OCI-LY3 (cell line): ENCODE measurements around the gene AGBL4.

Experiments
- H2AFZ ChIP-seq: fragments of 200-600, 300-600 bp; shearing (Covaris generic); 2 replicates; pipeline ENCODE4 v1.6.0; 2014; ENCODE audit warnings: antibody characterized with exemption, low read depth, low read length
- H3K27ac ChIP-seq: fragments of 200-600, 300-600 bp; sonication (generic); 2 replicates; pipeline ENCODE4 v1.5.1; 2014; ENCODE audit warnings: mild to moderate bottlenecking, low read length, moderate library complexity, mixed read lengths
- H3K27me3 ChIP-seq: fragments of 200-600, 300-600 bp; sonication (generic); 2 replicates; pipeline ENCODE4 v1.6.1; 2014; ENCODE audit warnings: low read depth, low read length, mixed read lengths
- H3K36me3 ChIP-seq: fragments of 200-600, 300-600 bp; sonication (generic); replicated peaks from 2 replicates; pipeline ENCODE3; 2014; ENCODE audit warnings: low read depth, low read length, mixed read lengths
- H3K4me1 ChIP-seq: fragments of 300-600, 200-600 bp; sonication (generic); 2 replicates; pipeline ENCODE4 v1.6.1; 2014; ENCODE audit warnings: low read length, mixed read lengths
- H3K4me2 ChIP-seq: fragments of 200-600, 300-600 bp; sonication (generic); 2 replicates; pipeline ENCODE4 v1.6.1; 2014; ENCODE audit warnings: low read length, mixed read lengths
- H3K4me3 ChIP-seq: fragments of 300-600, 200-600 bp; sonication (generic); 2 replicates; pipeline ENCODE4 v1.5.1; 2014; ENCODE audit warnings: antibody characterized with exemption, mild to moderate bottlenecking, low read length, moderate library complexity
- H3K79me2 ChIP-seq: fragments of 300-600, 200-600 bp; shearing (Covaris generic); 2 replicates; pipeline ENCODE4 v1.6.1; 2014; ENCODE audit warnings: mild to moderate bottlenecking, low read length, mixed read lengths
- H3K9ac ChIP-seq: fragments of 300-600, 200-600 bp; shearing (Covaris generic); 2 replicates; pipeline ENCODE4 v1.6.0; 2014; ENCODE audit warnings: mild to moderate bottlenecking, low read length, moderate library complexity
- H3K9me3 ChIP-seq: fragments of 200-600, 300-600 bp; shearing (Covaris generic); 2 replicates; pipeline ENCODE4 v1.6.1; 2014; ENCODE audit warnings: low read length, mixed read lengths; ENCODE audit not compliant: insufficient read depth
- H4K20me1 ChIP-seq: fragments of 200-600, 300-600 bp; sonication (generic); 2 replicates; pipeline ENCODE4 v1.6.1; 2016; ENCODE audit warnings: low read length, mixed read lengths; ENCODE audit not compliant: insufficient read depth
- EZH2phosphoT487 ChIP-seq: fragments of 200-600 bp; shearing (Covaris generic); IDR thresholded peaks from 2 replicates; pipeline ENCODE4 v1.6.1; 2018; ENCODE audit warnings: antibody characterized with exemption, mixed run types, low read depth
- TF ChIP-seq, protein P1 (sequence below): fragments of 200-600, 300-600 bp; sonication (generic); IDR thresholded peaks from 2 replicates; pipeline ENCODE4 v1.5.1; 2014; ENCODE audit warnings: antibody characterized with exemption, low read length, low read depth

Gene AGBL4

DNA sequence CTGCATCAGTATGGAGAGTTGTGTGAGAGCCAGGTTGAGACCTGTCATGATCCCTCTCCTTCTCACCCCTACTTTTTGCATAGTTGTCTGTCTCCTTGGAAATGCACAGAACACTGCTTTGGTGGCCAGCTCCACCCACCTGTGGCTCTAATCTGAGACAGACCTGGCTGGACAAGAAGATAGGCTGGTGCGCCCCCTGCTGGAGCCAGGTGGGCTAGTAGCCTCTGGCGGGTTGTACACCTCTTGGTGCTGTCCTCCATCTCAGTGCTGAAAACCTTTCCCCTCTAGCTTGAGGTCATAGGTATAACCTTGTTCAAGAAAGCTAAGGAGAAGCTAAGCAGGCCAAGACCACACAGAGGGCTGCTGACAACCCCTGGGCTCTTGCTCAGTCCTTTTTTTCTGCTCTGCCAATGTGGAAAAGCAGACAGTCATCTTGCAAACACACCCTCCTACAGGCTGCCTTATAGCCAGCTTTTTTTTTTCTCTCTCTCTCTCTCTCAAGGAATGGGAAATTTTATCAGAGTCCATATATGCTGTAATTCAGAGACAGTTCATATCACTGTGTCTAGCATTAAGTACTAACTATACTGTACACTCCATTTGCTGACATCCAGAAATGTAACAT is 1492.9 kb downstream of the AGBL4 start:
- Histone ChIP-seq H3K79me2 (no peaks in the 10 kb centered on the region), H3K27ac (no peak overlapping the region), H3K4me2 (no peak overlapping the region), H2AFZ (no peak overlapping the region), H4K20me1 (no peaks in the 10 kb centered on the region), H3K27me3 (peaks cover 4% of the 10 kb centered on the region; the same call in 1 of the 2 replicates), H3K4me3 (no peak overlapping the region), H3K4me1 (no peaks in the 10 kb centered on the region), H3K9me3 (no peaks in the 10 kb centered on the region), H3K36me3 (no peaks in the 10 kb centered on the region), H3K9ac (no peak overlapping the region)
- TF ChIP-seq, protein P1, sequence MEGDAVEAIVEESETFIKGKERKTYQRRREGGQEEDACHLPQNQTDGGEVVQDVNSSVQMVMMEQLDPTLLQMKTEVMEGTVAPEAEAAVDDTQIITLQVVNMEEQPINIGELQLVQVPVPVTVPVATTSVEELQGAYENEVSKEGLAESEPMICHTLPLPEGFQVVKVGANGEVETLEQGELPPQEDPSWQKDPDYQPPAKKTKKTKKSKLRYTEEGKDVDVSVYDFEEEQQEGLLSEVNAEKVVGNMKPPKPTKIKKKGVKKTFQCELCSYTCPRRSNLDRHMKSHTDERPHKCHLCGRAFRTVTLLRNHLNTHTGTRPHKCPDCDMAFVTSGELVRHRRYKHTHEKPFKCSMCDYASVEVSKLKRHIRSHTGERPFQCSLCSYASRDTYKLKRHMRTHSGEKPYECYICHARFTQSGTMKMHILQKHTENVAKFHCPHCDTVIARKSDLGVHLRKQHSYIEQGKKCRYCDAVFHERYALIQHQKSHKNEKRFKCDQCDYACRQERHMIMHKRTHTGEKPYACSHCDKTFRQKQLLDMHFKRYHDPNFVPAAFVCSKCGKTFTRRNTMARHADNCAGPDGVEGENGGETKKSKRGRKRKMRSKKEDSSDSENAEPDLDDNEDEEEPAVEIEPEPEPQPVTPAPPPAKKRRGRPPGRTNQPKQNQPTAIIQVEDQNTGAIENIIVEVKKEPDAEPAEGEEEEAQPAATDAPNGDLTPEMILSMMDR, result peak; percentile 79
- no peak for TF ChIP-seq EZH2phosphoT487

DNA sequence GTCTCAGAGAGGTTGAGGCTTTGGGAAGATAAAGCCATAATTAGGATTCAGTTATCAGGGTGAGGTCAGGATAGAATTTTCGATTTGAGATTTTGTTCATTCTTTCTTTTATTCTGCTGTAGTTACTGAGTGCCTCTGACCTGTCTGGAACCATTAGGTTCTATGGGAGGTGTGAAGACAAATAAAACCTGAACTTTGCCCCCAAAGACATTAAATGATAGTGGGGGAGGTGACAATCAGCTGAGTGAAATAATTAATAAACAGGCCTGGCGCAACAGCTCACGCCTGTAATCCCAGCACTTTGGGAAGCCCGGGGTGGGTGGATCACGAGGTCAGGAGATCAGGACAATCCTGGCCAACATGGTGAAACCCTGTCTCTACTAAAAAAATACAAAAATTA is 1496.7 kb downstream of the AGBL4 start:
- Histone ChIP-seq H2AFZ (no peak overlapping the region), H3K4me1 (no peaks in the 10 kb centered on the region), H3K9ac (no peak overlapping the region), H3K79me2 (no peaks in the 10 kb centered on the region), H3K4me2 (no peak overlapping the region), H4K20me1 (no peaks in the 10 kb centered on the region), H3K27me3 (peaks cover 4% of the 10 kb centered on the region; the same call in 1 of the 2 replicates), H3K9me3 (no peaks in the 10 kb centered on the region), H3K36me3 (no peaks in the 10 kb centered on the region), H3K27ac (no peak overlapping the region), H3K4me3 (no peak overlapping the region)
- TF ChIP-seq EZH2phosphoT487, result no peak
- TF ChIP-seq, protein P1, result no peak

DNA sequence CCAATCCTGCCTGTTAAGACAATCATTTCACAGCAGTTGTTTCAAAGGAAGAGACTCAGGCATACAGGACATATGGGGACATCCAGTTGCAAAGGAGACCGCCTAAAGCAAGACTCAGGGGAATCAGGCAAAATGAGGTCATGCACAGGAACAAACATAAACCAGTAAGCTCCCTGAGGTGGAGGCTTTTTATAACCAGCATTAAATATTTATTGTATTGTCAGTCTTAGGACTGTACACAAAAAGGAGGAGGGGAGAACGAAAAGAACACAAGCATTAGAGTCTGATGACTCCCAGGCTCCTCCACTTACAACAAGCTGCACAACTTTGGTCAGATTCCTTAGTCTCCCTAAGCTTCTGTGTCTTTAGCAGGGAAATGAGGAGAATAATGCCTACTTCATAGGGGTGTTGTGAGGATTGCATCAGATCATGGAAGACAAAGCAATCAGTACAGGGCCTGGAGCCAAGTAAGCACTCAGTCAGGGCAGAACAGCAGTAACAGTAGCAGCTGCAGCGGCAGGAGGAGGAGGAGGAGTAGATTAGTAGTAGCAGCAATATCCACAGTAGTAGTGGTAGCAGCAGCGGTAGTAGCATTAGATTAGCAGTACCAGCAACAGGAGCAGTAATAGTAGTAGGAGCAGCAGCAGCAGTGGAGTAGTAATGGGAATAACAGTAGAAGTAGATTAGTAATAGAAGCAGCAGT is 1497.6 kb downstream of the AGBL4 start:
- TF ChIP-seq, protein P1, result no peak
- TF ChIP-seq EZH2phosphoT487, result no peak
- Histone ChIP-seq H3K9ac (no peak overlapping the region), H3K27ac (no peak overlapping the region), H3K79me2 (no peaks in the 10 kb centered on the region), H3K36me3 (no peaks in the 10 kb centered on the region), H4K20me1 (no peaks in the 10 kb centered on the region), H3K9me3 (no peaks in the 10 kb centered on the region), H3K4me1 (no peaks in the 10 kb centered on the region), H2AFZ (no peak overlapping the region), H3K27me3 (peaks cover 4% of the 10 kb centered on the region; the same call in 1 of the 2 replicates), H3K4me3 (no peak overlapping the region), H3K4me2 (no peak overlapping the region)

DNA sequence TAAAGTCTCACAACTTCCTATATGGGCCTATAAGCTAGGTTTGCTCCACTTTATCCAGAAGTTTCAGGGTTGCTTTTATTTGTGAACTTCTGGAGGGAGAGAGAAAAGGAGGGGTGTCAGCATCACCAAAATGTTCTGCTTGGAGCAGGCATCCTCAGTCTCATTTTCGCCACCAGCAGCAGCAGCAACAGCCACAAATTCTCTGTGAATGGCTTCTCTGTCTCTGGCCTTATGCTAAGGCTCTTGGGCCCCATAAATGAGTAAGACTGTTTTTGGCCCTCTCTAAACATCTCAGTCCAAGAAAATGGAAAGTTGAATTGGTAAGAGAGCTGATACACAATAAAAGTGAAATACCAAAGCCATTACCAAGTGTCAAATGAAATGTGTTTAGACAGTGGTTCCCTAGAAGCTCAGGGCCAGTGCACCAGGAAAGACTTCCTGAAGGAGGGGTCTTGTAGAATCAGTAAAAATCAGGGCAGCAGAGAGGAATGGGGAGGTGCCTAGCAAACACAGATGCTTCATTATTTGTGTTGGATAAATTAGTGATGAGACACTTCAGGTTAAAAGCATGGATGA is 1498.8 kb downstream of the AGBL4 start:
- Histone ChIP-seq H3K9me3 (no peaks in the 10 kb centered on the region), H2AFZ (no peak overlapping the region), H3K4me2 (no peak overlapping the region), H3K4me3 (no peak overlapping the region), H3K27me3 (peaks cover 4% of the 10 kb centered on the region; the same call in 1 of the 2 replicates), H3K27ac (no peak overlapping the region), H3K9ac (no peak overlapping the region), H3K79me2 (no peaks in the 10 kb centered on the region), H3K36me3 (no peaks in the 10 kb centered on the region), H3K4me1 (no peaks in the 10 kb centered on the region), H4K20me1 (no peaks in the 10 kb centered on the region)
- no peak for TF ChIP-seq EZH2phosphoT487
- TF ChIP-seq, protein P1, result no peak
